Stimulated activated CD4-positive, alpha-beta T cell treated with anti-CD3 and anti-CD28 coated beads, TNF-alpha, amount 100 ng/mL, for 48 hours (primary cell): ENCODE measurements around the gene WDR41.
"Not testable (repeated sequence)": the region's sequence is repeated elsewhere in the genome, so short reads cannot be mapped to it uniquely, and the experiment has no call there.

ENCODE experiments used
- DNase-seq, 3 donors: peaks; one replicate each; pipeline ENCODE4 v3.0.0-alpha.2; 2020; ENCODE audit warnings: low read depth in 3 of 3

Gene WDR41

GRCh38 chr5:77491783-77492652 lies at the start of gene WDR41:
WDR41 (minus strand) TSS chr5:77492316; CDS start chr5:77492220, 96 bp downstream.
- DNase-seq, result peak; percentile 72 to 76 (median 73)

DNA sequence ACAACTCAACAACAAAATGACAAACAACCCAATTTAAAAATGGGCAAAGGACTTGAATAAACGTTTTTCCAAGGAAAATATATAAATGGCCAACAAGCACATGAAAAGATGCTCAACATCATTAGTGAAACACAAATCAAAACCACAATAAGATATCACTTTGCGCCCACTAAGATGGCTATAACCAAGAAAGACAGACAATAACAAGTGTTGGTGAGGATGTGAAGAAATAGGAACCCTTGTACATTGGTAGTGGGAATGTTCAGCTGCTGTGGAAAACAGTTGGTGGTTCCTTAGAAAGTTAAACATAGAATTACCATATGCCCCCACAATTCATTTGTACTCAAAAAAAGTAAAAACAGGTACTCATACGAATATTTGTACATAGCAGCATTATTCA lies 39.2 kb upstream of the WDR41 start:
- no peak for DNase-seq

GRCh38 chr5:77518304-77518703 lies 26.2 kb upstream of the WDR41 start:
- no peak for DNase-seq

DNA sequence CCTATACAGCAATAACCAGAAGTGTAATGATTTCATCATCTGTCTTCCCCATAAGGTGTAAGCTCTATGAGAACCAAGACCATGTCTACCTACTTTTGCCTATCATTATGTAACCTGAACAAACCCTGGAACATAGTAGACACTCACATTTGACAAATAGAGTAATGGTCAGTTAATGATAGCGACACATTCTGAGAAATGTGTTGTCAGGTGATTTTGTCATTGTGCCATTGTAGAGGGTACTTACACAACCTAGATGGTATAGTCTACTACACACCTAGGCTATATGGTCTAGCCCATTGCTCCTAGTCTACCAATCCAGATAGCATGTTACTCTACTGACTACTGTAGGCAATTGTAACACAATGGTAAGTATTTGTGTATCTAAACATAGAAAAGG lies 22.3 kb upstream of the WDR41 start:
- no peak for DNase-seq

GRCh38 chr5:77513321-77513720 lies 21.2 kb upstream of the WDR41 start:
- no peak for DNase-seq

DNA sequence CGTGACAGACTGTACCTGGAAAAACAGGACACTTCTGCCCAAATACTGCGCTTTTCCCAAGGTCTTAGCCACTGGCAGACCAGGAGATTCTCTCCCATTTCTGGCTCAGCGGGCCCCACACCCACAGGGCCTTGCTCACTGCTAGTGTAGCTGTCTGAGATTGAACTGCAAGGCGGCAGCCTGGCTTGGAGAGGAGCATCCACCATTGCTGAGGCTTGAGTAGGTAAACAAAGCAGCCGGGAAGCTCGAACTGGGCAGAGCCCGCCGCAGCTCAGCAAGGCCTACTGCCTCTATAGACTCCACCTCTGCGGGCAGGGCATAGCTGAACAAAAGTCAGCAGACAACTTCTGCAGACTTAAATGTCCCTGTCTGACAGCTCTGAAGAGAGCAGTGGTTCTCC lies 9.0 kb upstream of the WDR41 start:
- DNase-seq, result not testable (repeated sequence)

DNA sequence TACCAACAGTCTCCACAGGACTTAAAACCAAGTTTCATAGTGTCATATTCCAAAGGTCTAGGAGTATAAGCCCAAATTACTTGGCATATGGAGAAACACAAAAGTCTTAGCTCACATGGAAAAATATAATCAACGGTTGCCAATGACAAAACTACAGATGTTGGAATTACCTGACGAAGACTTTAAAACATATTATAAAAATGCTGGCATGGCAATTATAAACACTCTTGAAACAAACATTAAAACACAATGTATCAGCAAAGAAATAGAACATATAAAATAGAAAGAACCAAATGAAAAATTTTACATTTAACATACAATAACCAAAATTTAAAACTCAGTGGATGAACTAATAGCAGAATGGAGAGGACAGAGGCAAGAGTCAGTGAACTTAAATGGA lies 7.9 kb upstream of the WDR41 start:
- DNase-seq, result no peak

DNA sequence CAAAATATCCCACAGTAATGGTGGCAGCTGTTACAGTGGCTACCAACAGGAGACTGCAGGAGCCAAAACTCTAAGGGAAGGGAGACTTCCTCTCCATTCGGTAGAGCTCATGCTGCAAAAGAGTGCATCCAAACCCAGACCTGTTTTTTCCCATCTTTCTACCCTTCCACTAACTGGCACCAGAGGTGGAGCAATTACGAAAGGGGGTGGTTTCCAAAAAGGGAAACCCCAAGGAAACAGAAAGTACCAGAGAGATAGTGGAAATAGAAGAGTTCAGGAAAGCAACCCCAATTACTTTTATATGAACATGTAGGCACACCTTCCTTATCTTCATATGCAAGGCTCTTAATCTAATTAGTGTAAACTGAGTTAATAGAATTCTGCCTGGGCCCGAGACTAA lies 7.3 kb upstream of the WDR41 start:
- no peak for DNase-seq

GRCh38 chr5:77498952-77499351 lies 6.8 kb upstream of the WDR41 start:
- no peak for DNase-seq

DNA sequence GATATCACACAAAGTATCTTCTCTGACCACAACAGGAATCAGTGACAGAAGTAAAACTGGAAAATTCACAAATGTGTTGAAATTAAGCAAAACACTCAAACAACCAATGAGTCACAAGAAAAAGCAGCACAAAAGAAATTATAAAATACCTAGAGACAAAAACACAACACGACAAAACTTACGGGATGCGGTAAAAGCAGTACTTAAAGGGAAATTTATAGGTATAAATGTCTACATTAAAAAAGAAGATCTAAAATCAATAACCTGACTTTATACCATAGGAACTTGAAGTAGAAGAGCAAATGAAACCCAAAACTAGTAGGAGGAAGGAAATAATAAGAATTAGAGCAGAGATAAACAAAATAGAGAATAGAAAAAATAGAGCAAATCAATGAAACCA lies 2.8 kb upstream of the WDR41 start:
- DNase-seq, result no peak

GRCh38 chr5:77492653-77493000 lies 511 bp upstream of the WDR41 start:
- no peak for DNase-seq

DNA sequence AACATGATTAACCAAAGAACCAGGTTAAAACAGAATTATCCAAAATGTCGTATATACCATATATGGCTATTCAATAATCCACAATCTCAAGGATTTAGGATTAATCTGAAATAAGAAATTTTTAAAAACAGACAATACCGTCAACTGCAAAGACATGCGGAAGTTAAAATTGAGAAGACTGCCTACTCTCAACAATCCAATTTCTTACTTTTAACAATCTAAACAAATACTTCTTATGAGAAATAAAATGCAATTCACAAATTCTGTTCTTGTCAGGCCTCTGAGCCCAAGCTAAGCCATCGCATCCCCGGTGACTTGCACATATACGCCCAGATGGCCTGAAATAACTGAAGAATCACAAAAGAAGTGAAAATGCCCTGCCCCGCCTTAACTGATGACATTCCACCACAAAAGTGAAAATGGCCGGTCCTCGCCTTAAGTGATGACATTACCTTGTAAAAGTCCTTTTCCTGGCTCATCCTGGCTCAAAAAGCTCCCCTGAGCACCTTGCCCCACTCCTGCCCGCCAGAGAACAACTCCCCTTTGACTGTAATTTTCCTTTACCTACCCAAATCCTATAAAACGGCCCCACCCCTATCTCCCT lies 1.3 kb downstream of the WDR41 start:
- DNase-seq, result not testable (repeated sequence)

DNA sequence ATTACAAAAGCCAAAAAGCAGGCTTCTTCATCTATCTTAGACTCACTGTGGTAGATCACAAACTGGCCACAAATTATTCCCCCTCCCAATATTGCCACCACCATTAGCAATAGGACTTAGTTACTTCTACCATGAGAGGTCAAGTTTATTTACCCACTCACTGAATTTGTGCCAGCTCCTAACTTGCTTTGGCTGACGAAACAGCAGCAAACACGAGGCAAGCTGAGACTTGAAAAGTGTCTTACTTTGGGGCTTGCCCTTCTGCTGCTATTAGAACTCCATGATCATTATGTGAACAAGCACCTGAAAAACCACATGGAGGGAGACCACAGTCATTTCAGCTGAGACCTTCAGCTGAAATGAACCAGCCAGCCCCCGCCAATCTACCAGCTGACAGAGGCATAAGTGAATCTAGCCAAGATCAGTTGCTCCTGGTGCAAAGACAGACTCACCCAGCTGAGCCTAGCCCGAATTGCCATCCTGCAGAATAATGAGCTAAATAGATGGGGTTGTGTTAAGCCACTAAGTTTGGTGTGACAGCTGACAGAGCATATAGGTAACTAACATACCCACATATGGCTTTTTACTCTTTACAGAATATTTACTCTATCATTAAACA lies 5.7 kb downstream of the WDR41 start:
- DNase-seq, result no peak

GRCh38 chr5:77483682-77484081 lies 8.4 kb downstream of the WDR41 start:
- no peak for DNase-seq

GRCh38 chr5:77475041-77475440 lies 17.1 kb downstream of the WDR41 start:
- not testable (repeated sequence) for DNase-seq

DNA sequence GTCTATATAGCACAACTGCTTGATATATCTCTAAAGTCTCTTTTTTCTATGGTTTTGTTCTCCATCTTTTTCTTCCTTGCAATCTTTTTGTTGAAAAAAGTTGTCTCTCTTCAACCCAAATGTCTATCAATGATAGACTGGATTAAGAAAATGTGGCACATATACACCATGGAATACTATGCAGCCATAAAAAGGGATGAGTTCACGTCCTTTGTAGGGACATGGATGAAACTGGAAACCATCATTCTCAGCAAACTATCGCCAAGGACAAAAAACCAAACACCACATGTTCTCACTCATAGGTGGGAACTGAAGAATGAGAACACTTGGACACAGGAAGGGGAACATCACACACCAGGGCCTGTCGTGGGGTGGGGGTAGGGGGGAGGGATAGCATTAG lies 23.2 kb downstream of the WDR41 start:
- DNase-seq, result not testable (repeated sequence)

DNA sequence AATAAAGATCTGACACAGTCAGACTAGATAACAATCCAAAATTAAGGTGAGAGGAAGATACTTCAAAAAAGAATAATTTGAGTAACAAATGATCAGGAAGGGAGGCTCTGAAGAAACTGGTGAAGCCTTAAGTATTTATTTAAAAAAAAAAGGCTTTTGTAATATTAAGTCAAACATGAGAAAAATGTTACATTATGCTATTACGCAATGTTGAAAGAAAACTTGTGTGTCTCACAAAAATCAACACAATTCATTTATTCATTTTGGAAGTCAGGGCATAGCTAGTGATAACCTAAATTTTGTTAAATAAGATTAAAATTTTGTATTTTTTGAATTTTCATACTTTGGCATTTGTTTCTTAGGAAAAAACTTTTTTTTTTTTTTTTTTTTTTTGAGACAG lies 28.2 kb downstream of the WDR41 start:
- DNase-seq, result no peak

DNA sequence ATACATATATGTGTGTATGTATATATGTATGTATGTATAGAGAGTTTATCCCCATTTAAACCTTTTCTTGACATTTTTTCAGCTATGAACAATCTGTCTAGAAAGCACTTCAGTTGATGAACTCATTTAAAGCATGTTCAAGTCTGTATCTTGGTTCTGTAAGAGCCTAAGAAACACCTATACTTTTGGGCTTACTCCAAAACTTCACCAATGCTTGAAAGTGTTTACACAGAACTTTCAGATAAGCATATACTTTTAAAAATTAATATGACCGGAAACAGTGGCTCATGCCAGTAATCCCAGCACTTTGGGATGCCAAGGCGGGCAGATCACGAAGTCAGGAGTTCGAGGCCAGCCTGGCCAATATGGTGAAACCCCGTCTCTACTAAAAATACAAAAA lies 30.8 kb downstream of the WDR41 start:
- no peak for DNase-seq

DNA sequence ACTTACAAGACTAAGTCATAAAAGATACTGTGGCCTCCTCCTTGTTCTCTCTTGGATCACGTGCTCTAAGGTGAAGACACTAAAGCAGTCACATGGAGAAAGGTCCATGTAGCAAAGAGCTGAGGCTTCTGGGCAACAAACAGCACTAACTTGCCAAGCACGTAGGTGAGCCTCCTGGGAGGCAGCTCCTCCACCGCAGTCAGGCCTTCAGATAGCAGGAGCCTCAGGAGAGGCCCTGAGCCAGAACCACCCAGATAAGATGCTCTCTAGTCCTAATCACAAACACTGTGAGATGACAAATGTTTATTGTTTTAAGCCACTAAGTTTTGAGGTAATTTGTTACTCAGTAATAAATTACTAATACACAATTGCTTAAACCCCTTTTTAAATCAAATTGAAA lies 38.0 kb downstream of the WDR41 start:
- no peak for DNase-seq

DNA sequence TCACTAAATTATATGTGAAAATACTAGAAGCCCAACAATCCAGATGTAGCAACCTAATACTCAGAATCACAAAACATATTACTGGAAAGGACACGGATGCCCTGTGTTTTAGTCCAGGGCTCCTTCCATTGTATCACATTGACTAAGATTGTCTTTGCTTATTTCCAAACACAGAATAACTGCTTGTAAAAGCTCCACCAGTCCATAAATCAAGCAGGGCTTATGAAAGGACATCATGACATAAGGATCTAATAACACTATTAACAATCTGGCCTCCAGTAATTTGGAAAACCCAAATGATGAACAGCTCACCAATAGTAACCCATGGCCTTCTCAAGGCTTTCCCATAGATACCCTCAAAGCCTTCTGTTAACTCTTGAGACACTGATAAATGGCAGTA lies 39.8 kb downstream of the WDR41 start:
- no peak for DNase-seq

DNA sequence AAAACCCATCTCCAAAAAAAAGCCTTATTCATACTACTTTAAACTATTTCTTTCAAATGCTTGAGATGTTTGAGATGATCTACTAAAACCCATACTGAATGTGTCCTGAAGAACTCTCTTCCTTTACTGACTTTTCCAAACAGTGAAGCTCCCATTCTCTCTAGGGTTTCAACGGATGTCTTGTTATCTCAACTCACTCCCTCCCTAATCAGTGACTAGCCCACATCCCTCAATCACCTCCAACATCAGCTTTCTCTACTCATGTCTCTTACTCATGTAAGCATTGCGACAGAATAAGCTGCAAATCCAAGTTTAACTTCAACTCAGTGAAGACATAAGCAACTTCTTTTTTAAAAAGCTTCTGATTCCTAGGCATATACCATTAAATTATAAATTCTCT lies 42.1 kb downstream of the WDR41 start:
- no peak for DNase-seq

- no peak for DNase-seq
Measured at GRCh38 chr5:77449277-77449676, 42.8 kb downstream of the WDR41 start.

GRCh38 chr5:77448831-77449230 lies 43.3 kb downstream of the WDR41 start:
- DNase-seq, result no peak
